Activated CD4-positive, alpha-beta memory T cell treated with anti-CD3 and anti-CD28 coated beads for 36 hours (primary cell): Measurements from ENCODE around the gene HPSE2. TPM values are rescaled to one million over a fixed set of nuclear protein-coding genes. Genes with fewer than 3 reads are reported as not detected.
"Not testable (repeated sequence)": the region's sequence is repeated elsewhere in the genome, so short reads cannot be mapped to it uniquely, and the experiment has no call there.

ENCODE experiments used
- CTCF ChIA-PET: fragments of 350-600 bp; sonication (Branson Sonifier 250); formaldehyde crosslinking; loops from one replicate; lab custom pipeline; 2021; ENCODE audit warnings: antibody characterized with exemption, inconsistent platforms; lab: Charles Lee
- POLR2A ChIA-PET: fragments of 350-600 bp; sonication (Branson Sonifier 250); formaldehyde crosslinking; loops from one replicate; lab custom pipeline; 2021; ENCODE audit warnings: antibody characterized with exemption; lab: Charles Lee
- DNase-seq: peaks from one replicate; pipeline ENCODE4 v3.0.0-alpha.2; 2020
- H3K27ac Mint-ChIP-seq: one replicate; pipeline ENCODE4 v1.8.0; 2021; ENCODE audit warnings: mixed read lengths
- H3K27me3 Mint-ChIP-seq: one replicate; pipeline ENCODE4 v1.8.0; 2021; ENCODE audit warnings: mixed read lengths
- H3K36me3 Mint-ChIP-seq: one replicate; pipeline ENCODE4 v1.8.0; 2021; ENCODE audit warnings: mixed read lengths
- H3K4me1 Mint-ChIP-seq: one replicate; pipeline ENCODE4 v1.8.0; 2021; ENCODE audit warnings: low read depth, mixed read lengths
- H3K4me3 Mint-ChIP-seq: one replicate; pipeline ENCODE4 v1.8.0; 2021; ENCODE audit warnings: mild to moderate bottlenecking, mixed read lengths
- H3K9me3 Mint-ChIP-seq: one replicate; pipeline ENCODE4 v1.8.0; 2021; ENCODE audit warnings: mixed read lengths
- intact Hi-C: fragments of 100-400 bp; cut with micrococcal nuclease; formaldehyde crosslinking; loops from one replicate; pipeline ENCODE4 v1.15.1; 2023
- total RNA-seq, 2 experiments: library from RNA; stranded (reverse); gene quantifications; one replicate each; pipeline ENCODE4 v1.2.3, GENCODE V29; 2021

Gene HPSE2
- total RNA-seq, 2 experiments from 2014 or later = not detected

- Mint-ChIP-seq H3K4me3 (no peak overlapping the region), H3K27ac (no peak overlapping the region), H3K27me3 (no peaks in the 10 kb centered on the region), H3K9me3 (no peaks in the 10 kb centered on the region), H3K36me3 (no peaks in the 10 kb centered on the region), H3K4me1 (no peaks in the 10 kb centered on the region)
- intact Hi-C loops = no loop called here
- DNase-seq = no peak
- ChIA-PET POLR2A (no interaction called here), CTCF (no interaction called here)
These were observed 326.8 kb downstream of the HPSE2 start for GRCh38 chr10:98908868-98909267.

GRCh38 chr10:98908247-98908646, 327.4 kb downstream of the HPSE2 start:
- H3K27ac Mint-ChIP-seq, H3K4me1 Mint-ChIP-seq, intact Hi-C loops, POLR2A ChIA-PET, H3K9me3 Mint-ChIP-seq, CTCF ChIA-PET, DNase-seq, H3K4me3 Mint-ChIP-seq, H3K36me3 Mint-ChIP-seq, H3K27me3 Mint-ChIP-seq: not testable (repeated sequence)

DNA sequence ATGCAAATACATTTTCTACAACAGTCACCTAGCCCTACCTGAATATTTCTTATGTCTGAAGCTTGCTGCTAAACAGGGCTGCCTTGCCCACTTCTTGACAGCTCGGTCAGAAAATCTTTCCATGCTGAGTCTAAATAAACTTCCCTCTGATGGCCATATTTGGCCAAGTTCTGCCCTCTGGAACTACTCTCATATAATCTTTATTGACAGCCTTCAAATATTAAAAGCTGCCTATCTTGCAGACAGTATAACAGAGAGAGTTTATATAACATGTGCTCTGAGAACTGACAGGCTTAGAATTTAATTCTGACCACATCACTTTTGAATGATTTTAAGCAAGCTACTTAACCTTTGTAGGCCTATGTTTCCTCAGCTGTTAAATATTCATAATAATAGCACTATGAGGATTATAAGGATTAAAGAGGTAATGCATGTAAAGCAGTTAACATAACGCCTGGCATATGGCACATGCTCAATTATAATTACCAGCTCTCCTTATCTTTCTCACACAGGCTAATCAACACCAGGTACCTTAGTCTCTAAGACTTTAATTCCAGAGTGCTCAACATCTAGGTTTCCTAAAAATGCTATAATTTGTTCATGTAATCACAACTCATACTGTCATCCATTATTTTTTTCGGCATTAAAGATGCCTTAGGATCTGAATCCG, 334.1 kb downstream of the HPSE2 start:
- Mint-ChIP-seq H3K27me3 (no peaks in the 10 kb centered on the region), H3K9me3 (no peaks in the 10 kb centered on the region), H3K4me3 (no peak overlapping the region), H3K36me3 (no peaks in the 10 kb centered on the region), H3K27ac (no peak overlapping the region), H3K4me1 (no peaks in the 10 kb centered on the region)
- intact Hi-C loops = no loop called here
- ChIA-PET CTCF (no interaction called here), POLR2A (no interaction called here)
- DNase-seq = no peak

GRCh38 chr10:98899018-98899417, 336.6 kb downstream of the HPSE2 start:
- Mint-ChIP-seq H3K27ac (no peak overlapping the region), H3K4me1 (no peaks in the 10 kb centered on the region), H3K27me3 (no peaks in the 10 kb centered on the region), H3K4me3 (no peak overlapping the region), H3K9me3 (peaks cover 5% of the 10 kb centered on the region), H3K36me3 (no peaks in the 10 kb centered on the region)
- DNase-seq = no peak
- ChIA-PET CTCF (no interaction called here), POLR2A (no interaction called here)
- intact Hi-C loops = no loop called here

- no peak for DNase-seq
- Mint-ChIP-seq H3K27me3 (no peaks in the 10 kb centered on the region), H3K4me3 (no peak overlapping the region), H3K9me3 (peaks cover 5% of the 10 kb centered on the region), H3K27ac (no peak overlapping the region), H3K4me1 (no peaks in the 10 kb centered on the region), H3K36me3 (no peaks in the 10 kb centered on the region)
- intact Hi-C loops = no loop called here
- CTCF ChIA-PET = no interaction called here
- POLR2A ChIA-PET = no interaction called here
These were observed 343.1 kb downstream of the HPSE2 start for GRCh38 chr10:98892523-98892922.

- intact Hi-C loops = no loop called here
- H3K27me3 Mint-ChIP-seq = no peaks in the 10 kb centered on the region
- H3K4me1 Mint-ChIP-seq = no peaks in the 10 kb centered on the region
- POLR2A ChIA-PET = no interaction called here
- no peak overlapping the region for H3K27ac Mint-ChIP-seq
- CTCF ChIA-PET = no interaction called here
- no peak overlapping the region for H3K4me3 Mint-ChIP-seq
- no peaks in the 10 kb centered on the region for H3K9me3 Mint-ChIP-seq
- H3K36me3 Mint-ChIP-seq = no peaks in the 10 kb centered on the region
- no peak for DNase-seq
These were observed 349.0 kb downstream of the HPSE2 start for GRCh38 chr10:98886686-98887085.

DNA sequence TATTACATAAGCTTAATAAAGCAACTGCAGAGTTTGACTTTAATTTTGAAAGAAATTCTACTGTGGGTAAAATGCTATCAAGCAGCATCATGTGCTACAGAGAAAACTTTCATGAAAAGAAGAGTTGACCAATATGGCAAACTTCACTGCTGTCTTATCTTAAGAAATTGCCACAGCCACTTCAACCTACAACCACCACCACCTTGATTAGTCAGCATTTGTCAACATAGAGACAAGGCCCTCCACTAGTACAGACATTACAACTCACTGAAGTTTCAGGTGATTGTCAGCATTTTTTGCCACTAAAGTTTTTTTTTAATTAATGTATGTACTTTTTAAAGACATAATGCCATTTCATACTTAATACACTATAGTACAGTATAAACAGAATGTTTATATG, 350.3 kb downstream of the HPSE2 start:
- intact Hi-C loops = no loop called here
- H3K4me3 Mint-ChIP-seq = no peak overlapping the region

DNA sequence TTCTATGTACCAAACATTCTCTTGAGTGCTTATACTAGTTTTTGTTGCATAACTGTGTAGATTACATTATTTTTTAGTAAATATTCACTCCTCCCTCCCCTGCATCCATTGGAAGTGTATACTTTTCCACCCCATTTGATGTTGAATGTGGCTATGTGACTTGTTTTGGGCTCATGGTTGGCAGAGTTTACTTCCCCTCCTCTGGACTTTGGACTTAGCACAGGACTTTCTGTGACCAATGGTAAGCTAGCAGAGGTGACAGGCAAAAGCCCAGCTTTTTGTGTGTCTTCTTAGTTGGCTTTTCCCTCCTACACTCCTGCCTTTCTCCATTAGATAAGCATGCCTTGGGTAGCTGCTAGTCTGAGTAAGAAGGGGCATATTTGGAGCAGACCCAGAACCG, 353.9 kb downstream of the HPSE2 start:
- Mint-ChIP-seq H3K36me3 (no peaks in the 10 kb centered on the region), H3K9me3 (no peaks in the 10 kb centered on the region), H3K4me3 (no peak overlapping the region), H3K4me1 (no peaks in the 10 kb centered on the region), H3K27ac (no peak overlapping the region), H3K27me3 (no peaks in the 10 kb centered on the region)
- intact Hi-C loops = no loop called here
- CTCF ChIA-PET = no interaction called here
- no peak for DNase-seq
- POLR2A ChIA-PET = no interaction called here

More for the DNA sequence above, 350.3 kb downstream of the HPSE2 start:
- no peak for DNase-seq
- ChIA-PET POLR2A (no interaction called here), CTCF (no interaction called here)
- Mint-ChIP-seq H3K27ac (no peak overlapping the region), H3K27me3 (no peaks in the 10 kb centered on the region), H3K9me3 (no peaks in the 10 kb centered on the region), H3K36me3 (no peaks in the 10 kb centered on the region), H3K4me1 (no peaks in the 10 kb centered on the region)

GRCh38 chr10:98880971-98881370, 354.7 kb downstream of the HPSE2 start:
- H3K27me3 Mint-ChIP-seq = no peaks in the 10 kb centered on the region
- H3K4me3 Mint-ChIP-seq = no peak overlapping the region
- H3K4me1 Mint-ChIP-seq = no peaks in the 10 kb centered on the region
- H3K9me3 Mint-ChIP-seq = no peaks in the 10 kb centered on the region
- H3K36me3 Mint-ChIP-seq = no peaks in the 10 kb centered on the region
- ChIA-PET CTCF (no interaction called here), POLR2A (no interaction called here)
- no peak for DNase-seq
- intact Hi-C loops = no loop called here
- H3K27ac Mint-ChIP-seq = no peak overlapping the region

- H3K36me3 Mint-ChIP-seq = no peaks in the 10 kb centered on the region
- H3K27ac Mint-ChIP-seq = no peak overlapping the region
- intact Hi-C loops = no loop called here
- H3K9me3 Mint-ChIP-seq = no peaks in the 10 kb centered on the region
- no peak overlapping the region for H3K4me3 Mint-ChIP-seq
- no peaks in the 10 kb centered on the region for H3K4me1 Mint-ChIP-seq
- ChIA-PET POLR2A (no interaction called here), CTCF (no interaction called here)
- no peak for DNase-seq
- H3K27me3 Mint-ChIP-seq = no peaks in the 10 kb centered on the region
These were observed 356.7 kb downstream of the HPSE2 start for GRCh38 chr10:98878921-98879320.

DNA sequence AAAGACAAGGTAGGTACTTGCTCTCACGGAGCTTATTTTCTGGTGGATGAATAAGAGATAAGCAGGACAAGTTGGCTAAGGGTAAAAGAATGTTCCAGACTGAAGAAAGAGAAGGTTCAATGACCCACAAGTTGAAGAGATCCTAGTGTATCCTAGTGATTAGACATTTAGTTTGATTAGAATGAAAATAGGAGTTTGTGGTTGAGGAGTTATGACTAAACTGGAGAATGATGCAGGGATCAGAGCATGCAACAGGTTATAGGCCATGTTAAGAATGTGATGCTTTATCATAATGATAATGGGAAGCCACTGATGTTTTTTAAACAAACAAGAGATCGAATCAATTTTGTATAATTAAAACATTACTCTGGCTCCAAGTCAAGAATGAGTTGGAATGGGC, 357.2 kb downstream of the HPSE2 start:
- Mint-ChIP-seq H3K36me3 (no peaks in the 10 kb centered on the region), H3K27me3 (no peaks in the 10 kb centered on the region), H3K4me1 (no peaks in the 10 kb centered on the region), H3K9me3 (no peaks in the 10 kb centered on the region), H3K4me3 (no peak overlapping the region), H3K27ac (no peak overlapping the region)
- intact Hi-C loops = no loop called here
- no peak for DNase-seq
- POLR2A ChIA-PET = no interaction called here
- CTCF ChIA-PET = no interaction called here

GRCh38 chr10:98861962-98862361, 373.7 kb downstream of the HPSE2 start:
- intact Hi-C loops = no loop called here
- CTCF ChIA-PET = no interaction called here
- peaks cover 8% of the 10 kb centered on the region for H3K9me3 Mint-ChIP-seq
- H3K27ac Mint-ChIP-seq = no peak overlapping the region
- H3K27me3 Mint-ChIP-seq = peaks cover 2% of the 10 kb centered on the region
- no peak for DNase-seq
- no peak overlapping the region for H3K4me3 Mint-ChIP-seq
- POLR2A ChIA-PET = no interaction called here
- H3K36me3 Mint-ChIP-seq = no peaks in the 10 kb centered on the region
- no peaks in the 10 kb centered on the region for H3K4me1 Mint-ChIP-seq

DNA sequence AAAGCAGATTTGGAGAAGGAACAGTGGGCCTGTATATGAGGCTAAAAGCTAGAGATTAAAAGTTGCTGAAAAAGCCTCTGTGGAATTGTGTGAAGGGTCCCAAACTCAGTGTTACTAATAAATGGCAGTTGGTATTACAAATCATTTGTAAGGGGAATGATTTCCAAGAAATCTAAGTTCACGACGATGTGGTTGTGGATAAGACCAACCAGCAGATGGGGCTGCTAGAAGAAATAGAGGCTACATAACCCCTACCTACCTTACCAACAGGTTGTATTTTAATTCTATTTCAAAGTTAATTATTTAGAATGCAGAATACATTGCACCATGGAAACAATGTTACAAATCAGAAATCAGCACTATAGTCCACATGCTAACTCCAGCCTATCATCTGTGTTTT, 377.1 kb downstream of the HPSE2 start:
- POLR2A ChIA-PET = no interaction called here
- Mint-ChIP-seq H3K9me3 (no peaks in the 10 kb centered on the region), H3K4me3 (no peak overlapping the region), H3K27ac (no peak overlapping the region), H3K27me3 (peaks cover 2% of the 10 kb centered on the region), H3K4me1 (no peaks in the 10 kb centered on the region), H3K36me3 (no peaks in the 10 kb centered on the region)
- CTCF ChIA-PET = no interaction called here
- DNase-seq = no peak
- intact Hi-C loops = loop anchor here (2.0 kb wide), 1 partner anchor 58 kb away; no protein-coding TSS in a partner anchor
